Colonic mucosa (tissue), 4 donors: ENCODE results near the gene PDCD4. TPM values are rescaled to one million over a fixed set of nuclear protein-coding genes. Genes with fewer than 3 reads are reported as not detected.
"Not testable (repeated sequence)": the region's sequence is repeated elsewhere in the genome, so short reads cannot be mapped to it uniquely, and the experiment has no call there.

Experiments
- DNase-seq: peaks from one replicate; pipeline ENCODE4 v3.0.0-alpha.2; 2020
- H3K27ac ChIP-seq: fragments of 200-600 bp; one replicate; pipeline ENCODE4 v1.8.0; 2021
- H3K27me3 ChIP-seq: fragments of 200-600 bp; one replicate; pipeline ENCODE4 v1.8.0; 2021
- H3K36me3 ChIP-seq: fragments of 200-600 bp; one replicate; pipeline ENCODE4 v1.8.0; 2021
- H3K4me1 ChIP-seq: fragments of 200-600 bp; one replicate; pipeline ENCODE4 v1.8.0; 2021; ENCODE audit warnings: mild to moderate bottlenecking
- H3K4me3 ChIP-seq: fragments of 200-600 bp; one replicate; pipeline ENCODE4 v1.8.0; 2021
- H3K9ac ChIP-seq, 2 donors: one replicate each; pipeline ENCODE4 v1.7.0; 2013; ENCODE audit warnings: control low read depth in 2 of 2, low read depth in 2 of 2, low read length in 2 of 2
- H3K9me3 ChIP-seq: fragments of 200-600 bp; one replicate; pipeline ENCODE4 v1.8.0; 2021
- CTCF ChIP-seq: fragments of 200-600 bp; IDR thresholded peaks from one replicate; pipeline ENCODE4 v1.8.0; 2022; ENCODE audit warnings: antibody characterized with exemption, mild to moderate bottlenecking
- intact Hi-C: fragments of 100-400 bp; cut with DNase I; formaldehyde crosslinking; loops from one replicate; pipeline ENCODE4 v1.14.1; 2022
- total RNA-seq, 2 donors: library from RNA; stranded (reverse); fragmentation: NEBNext Ultra II Directional in 1 of 2; extraction: Animal tissue kit (Norgen Biotek cat#: 25700) in 1 of 2; gene quantifications; one replicate each; pipeline ENCODE4 v1.2.1, GENCODE V29; 2021
- donor health status: healthy.
- donor health status: DM: no; HTN: no; CAD: no.
- donor health status: DM: no; HTN: no; CAD: no.

PDCD4 gene
- total RNA-seq, 2 donors from 2014 or later, result 397 to 463 TPM

- Histone ChIP-seq H3K27me3 (no peaks in the 10 kb centered on the region), H3K9me3 (no peaks in the 10 kb centered on the region), H3K4me3 (no peak overlapping the region), H3K4me1 (no peaks in the 10 kb centered on the region), H3K27ac (no peak overlapping the region), H3K36me3 (peaks cover 5% of the 10 kb centered on the region), H3K9ac (no peak overlapping the region)
- no peak for TF ChIP-seq CTCF
- no peak for DNase-seq
- intact Hi-C loops, result no loop called here
These were observed 31.9 kb downstream of the PDCD4 start for GRCh38 chr10:110903280-110904278.

GRCh38 chr10:110910138-110910537 lies 38.4 kb downstream of the PDCD4 start:
- H3K27me3 ChIP-seq, result no peaks in the 10 kb centered on the region
- no peak overlapping the region for H3K27ac ChIP-seq
- H3K4me1 ChIP-seq, result no peaks in the 10 kb centered on the region
- intact Hi-C loops, result no loop called here
- no peak overlapping the region for H3K9ac ChIP-seq
- no peaks in the 10 kb centered on the region for H3K9me3 ChIP-seq
- H3K36me3 ChIP-seq, result no peaks in the 10 kb centered on the region
- no peak overlapping the region for H3K4me3 ChIP-seq
- TF ChIP-seq CTCF, result no peak
- no peak for DNase-seq

- Histone ChIP-seq H3K4me1 (no peaks in the 10 kb centered on the region), H3K9ac (no peak overlapping the region), H3K9me3 (no peaks in the 10 kb centered on the region), H3K27ac (no peak overlapping the region), H3K4me3 (no peak overlapping the region), H3K36me3 (no peaks in the 10 kb centered on the region), H3K27me3 (no peaks in the 10 kb centered on the region)
- DNase-seq, result no peak
- TF ChIP-seq CTCF, result no peak
- intact Hi-C loops, result no loop called here
These were observed 40.6 kb downstream of the PDCD4 start for GRCh38 chr10:110912374-110912773.

DNA sequence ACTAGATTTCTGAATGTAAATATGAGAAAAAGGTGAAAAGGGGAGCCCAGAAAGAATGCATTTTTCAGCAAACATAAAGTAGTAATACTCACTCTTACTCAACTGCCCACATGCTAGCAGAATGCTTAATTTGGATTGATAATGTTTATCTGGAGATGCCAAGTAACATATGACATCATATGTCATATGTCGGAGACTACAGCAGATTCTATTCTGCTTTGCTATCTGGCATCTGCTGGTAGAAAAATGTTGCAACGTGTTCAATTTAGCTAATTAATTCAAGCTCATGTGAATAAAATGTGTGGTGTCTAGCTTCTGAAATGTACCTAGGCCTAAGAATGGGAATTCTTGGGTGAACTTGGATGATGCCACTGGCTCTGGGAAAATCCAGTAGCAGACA lies 42.7 kb downstream of the PDCD4 start:
- intact Hi-C loops, result no loop called here
- Histone ChIP-seq H3K9me3 (no peaks in the 10 kb centered on the region), H3K4me3 (no peak overlapping the region), H3K27me3 (no peaks in the 10 kb centered on the region), H3K4me1 (no peaks in the 10 kb centered on the region), H3K9ac (no peak overlapping the region), H3K36me3 (no peaks in the 10 kb centered on the region), H3K27ac (no peak overlapping the region)
- TF ChIP-seq CTCF, result no peak
- no peak for DNase-seq

DNA sequence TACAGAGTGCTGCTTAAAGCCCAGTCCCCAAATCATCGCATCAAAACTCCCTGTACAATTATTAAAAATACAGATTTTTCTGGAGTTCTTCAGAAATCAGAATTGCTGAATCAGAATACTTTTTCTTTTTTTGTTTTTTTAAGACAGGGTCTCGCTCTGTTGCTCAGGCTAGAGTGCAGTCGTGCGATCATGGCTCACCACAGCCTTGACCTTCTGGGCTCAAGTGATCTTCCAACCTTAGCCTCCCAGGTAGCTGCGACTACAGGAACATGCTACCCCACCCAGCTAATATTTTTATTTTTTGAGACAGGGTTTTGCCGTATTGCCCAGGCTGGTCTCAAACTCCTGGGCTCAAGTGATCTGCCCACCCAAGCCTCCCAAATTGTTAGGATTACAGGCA lies 43.3 kb downstream of the PDCD4 start:
- no peaks in the 10 kb centered on the region for H3K27me3 ChIP-seq
- H3K9ac ChIP-seq, result no peak overlapping the region
- no peak for DNase-seq
- no peaks in the 10 kb centered on the region for H3K4me1 ChIP-seq
- no peak overlapping the region for H3K4me3 ChIP-seq
- H3K27ac ChIP-seq, result no peak overlapping the region
- intact Hi-C loops, result no loop called here
- H3K36me3 ChIP-seq, result no peaks in the 10 kb centered on the region
- H3K9me3 ChIP-seq, result no peaks in the 10 kb centered on the region
- TF ChIP-seq CTCF, result no peak

- H3K9me3 ChIP-seq, H3K36me3 ChIP-seq, H3K4me1 ChIP-seq, intact Hi-C loops, H3K9ac ChIP-seq, DNase-seq, H3K27me3 ChIP-seq, H3K27ac ChIP-seq, H3K4me3 ChIP-seq: not testable (repeated sequence)
These were observed 43.9 kb downstream of the PDCD4 start for GRCh38 chr10:110915600-110915999.
